ENCODE data around the gene NTN1.

Gene NTN1

GRCh38 chr17:9236286-9237052, 215.2 kb downstream of the NTN1 start:
- no peak for DNase-seq

- no peak for DNase-seq
These were observed 215.7 kb downstream of the NTN1 start for GRCh38 chr17:9237053-9237410.

- no peak for DNase-seq
These were observed 216.5 kb downstream of the NTN1 start for GRCh38 chr17:9237661-9238301.

- DNase-seq, result no peak
These were observed 217.3 kb downstream of the NTN1 start for GRCh38 chr17:9238340-9239245.

- DNase-seq, result no peak
These were observed 218.0 kb downstream of the NTN1 start for GRCh38 chr17:9239246-9239792.

- peak; percentile 34 to 56 for DNase-seq
These were observed 218.7 kb downstream of the NTN1 start for GRCh38 chr17:9239793-9240658.

- DNase-seq, result peak; percentile 20 to 36
These were observed 219.5 kb downstream of the NTN1 start for GRCh38 chr17:9240659-9241370.

GRCh38 chr17:9241371-9241712, 220.0 kb downstream of the NTN1 start:
- DNase-seq, result peak; percentile 47 to 59

GRCh38 chr17:9241774-9242496, 220.6 kb downstream of the NTN1 start:
- DNase-seq, result no peak

- no peak for DNase-seq
These were observed 221.2 kb downstream of the NTN1 start for GRCh38 chr17:9242497-9242881.

GRCh38 chr17:9242983-9243382, 221.7 kb downstream of the NTN1 start:
- no peak for DNase-seq

- peak in 1 of 2 donors; percentile 14 for DNase-seq
These were observed 223.0 kb downstream of the NTN1 start for GRCh38 chr17:9244066-9245052.

GRCh38 chr17:9247401-9247938, 226.2 kb downstream of the NTN1 start:
- DNase-seq, result peak; percentile 22 to 44

- no peak for DNase-seq
These were observed 228.1 kb downstream of the NTN1 start for GRCh38 chr17:9249245-9249953.

- no peak for DNase-seq
These were observed 230.0 kb downstream of the NTN1 start for GRCh38 chr17:9251273-9251672.

- no peak for DNase-seq
These were observed 232.0 kb downstream of the NTN1 start for GRCh38 chr17:9253308-9253707.

- DNase-seq, result no peak
These were observed 233.5 kb downstream of the NTN1 start for GRCh38 chr17:9254841-9255240.

- DNase-seq, result no peak
These were observed 234.5 kb downstream of the NTN1 start for GRCh38 chr17:9255833-9256232.

GRCh38 chr17:9256361-9256750, 235.0 kb downstream of the NTN1 start:
- DNase-seq, result no peak
